IMR-90 (cell line): Measurements from ENCODE around the gene ITGAL. TPM values are rescaled to one million over a fixed set of nuclear protein-coding genes. Genes with fewer than 3 reads are reported as not detected.

Experiments used
- ATAC-seq: fragments of 200-7000 bp; cut with Tn5 transposase; 2 replicates; pipeline ENCODE4 v1.9.1; 2020; ENCODE audit warnings: low read depth, mild to moderate bottlenecking, moderate library complexity
- BruUV-seq: library from RNA; stranded (reverse); fragments of 400-500 nt; replicated peaks from 2 replicates; lab custom pipeline; 2021; lab: Mats Ljungman, UMichigan
- CTCF ChIA-PET: fragments of 300-600 bp; formaldehyde crosslinking; extraction: SDS; loops from one replicate; lab custom pipeline; 2021; ENCODE audit warnings: antibody characterized with exemption; lab: Yijun Ruan, JAX
- POLR2A ChIA-PET: fragments of 300-600 bp; sonication (Branson Sonifier 250); formaldehyde crosslinking; loops from one replicate; lab custom pipeline; 2022; ENCODE audit warnings: antibody characterized with exemption; ENCODE audit not compliant: unreplicated experiment; lab: Charles Lee
- DNase-seq: peaks from one replicate; pipeline ENCODE4 v3.0.0; 2013
- H2AFZ ChIP-seq: replicated peaks from 2 replicates; pipeline ENCODE3; 2013; ENCODE audit warnings: low read length, mild to moderate bottlenecking; ENCODE audit not compliant: poor library complexity
- H2AK5ac ChIP-seq: 2 replicates; pipeline ENCODE4 v1.6.1; 2013; ENCODE audit warnings: low read depth, low read length, inconsistent platforms
- H2AK9ac ChIP-seq: replicated peaks from 2 replicates; pipeline ENCODE3; 2013; ENCODE audit warnings: mild to moderate bottlenecking, low read depth, low read length, moderate library complexity; ENCODE audit not compliant: poor library complexity
- H2BK120ac ChIP-seq: 2 replicates; pipeline ENCODE4 v1.6.1; 2013; ENCODE audit warnings: low read depth, low read length, inconsistent platforms
- H2BK15ac ChIP-seq: 3 replicates; pipeline ENCODE4 v1.6.1; 2013; ENCODE audit warnings: low read depth, low read length, inconsistent platforms
- H2BK20ac ChIP-seq: 2 replicates; pipeline ENCODE4 v1.6.1; 2013; ENCODE audit warnings: low read depth, mild to moderate bottlenecking, inconsistent platforms, low read length, moderate library complexity
- H2BK5ac ChIP-seq: 2 replicates; pipeline ENCODE4 v1.6.1; 2013; ENCODE audit warnings: mild to moderate bottlenecking, low read depth, low read length, inconsistent platforms; ENCODE audit not compliant: poor library complexity, severe bottlenecking
- H3K14ac ChIP-seq: replicated peaks from 2 replicates; pipeline ENCODE4 v1.6.1; 2013; ENCODE audit warnings: low read depth, low read length, inconsistent platforms
- H3K18ac ChIP-seq: 2 replicates; pipeline ENCODE4 v1.6.1; 2013; ENCODE audit warnings: low read depth, low read length, control low read depth
- H3K23ac ChIP-seq: 2 replicates; pipeline ENCODE4 v1.6.1; 2013; ENCODE audit warnings: low read depth, low read length, inconsistent platforms
- H3K27ac ChIP-seq: 2 replicates; pipeline ENCODE4 v1.5.1; 2013; ENCODE audit warnings: mild to moderate bottlenecking, control low read depth, low read length; ENCODE audit not compliant: insufficient read depth
- H3K27me3 ChIP-seq: 2 replicates; pipeline ENCODE4 v1.6.1; 2013; ENCODE audit warnings: low read length; ENCODE audit not compliant: control insufficient read depth, insufficient read depth
- H3K36me3 ChIP-seq: 2 replicates; pipeline ENCODE4 v1.6.1; 2013; ENCODE audit warnings: low read length, mixed read lengths; ENCODE audit not compliant: control insufficient read depth, insufficient read depth
- H3K4ac ChIP-seq: 2 replicates; pipeline ENCODE4 v1.6.1; 2013; ENCODE audit warnings: low read depth, low read length, inconsistent platforms
- H3K4me1 ChIP-seq: 2 replicates; pipeline ENCODE4 v1.6.1; 2013; ENCODE audit warnings: low read length, mixed read lengths; ENCODE audit not compliant: control insufficient read depth, insufficient read depth
- H3K4me2 ChIP-seq: 2 replicates; pipeline ENCODE4 v1.6.1; 2013; ENCODE audit warnings: low read depth, mild to moderate bottlenecking, control low read depth, low read length, moderate library complexity
- H3K4me3 ChIP-seq: 2 replicates; pipeline ENCODE4 v1.5.1; 2013; ENCODE audit warnings: low read depth, mild to moderate bottlenecking, control low read depth, low read length, moderate library complexity; ENCODE audit not compliant: insufficient read depth
- H3K56ac ChIP-seq: 2 replicates; pipeline ENCODE4 v1.6.1; 2013; ENCODE audit warnings: low read length, inconsistent platforms; ENCODE audit not compliant: insufficient read depth; ENCODE audit errors: extremely low read depth
- H3K79me1 ChIP-seq, 2 experiments: 2 replicates each; pipeline ENCODE4 v1.6.1; 2013; ENCODE audit warnings: low read length in 2 of 2, inconsistent platforms in 1 of 2, low read depth in 1 of 2
- H3K9ac ChIP-seq: 2 replicates; pipeline ENCODE4 v1.6.1; 2013; ENCODE audit warnings: low read depth, low read length, control low read depth
- H3K9me1 ChIP-seq: 2 replicates; pipeline ENCODE4 v1.6.1; 2013; ENCODE audit warnings: low read length, inconsistent platforms; ENCODE audit not compliant: insufficient read depth
- H3K9me3 ChIP-seq: 2 replicates; pipeline ENCODE4 v1.6.1; 2013; ENCODE audit warnings: low read length; ENCODE audit not compliant: control insufficient read depth, insufficient read depth
- H4K20me1 ChIP-seq: 2 replicates; pipeline ENCODE4 v1.6.1; 2013; ENCODE audit warnings: low read length, inconsistent platforms; ENCODE audit not compliant: insufficient read depth
- H4K5ac ChIP-seq: 2 replicates; pipeline ENCODE4 v1.6.1; 2013; ENCODE audit warnings: mild to moderate bottlenecking, low read depth, low read length, control low read depth
- H4K8ac ChIP-seq, 2 experiments: 2 replicates each; pipeline ENCODE4 v1.6.1; 2013; ENCODE audit warnings: low read depth in 2 of 2, low read length in 2 of 2, control low read depth in 1 of 2, inconsistent platforms in 1 of 2
- H4K91ac ChIP-seq: 2 replicates; pipeline ENCODE4 v1.6.1; 2013; ENCODE audit warnings: low read depth, low read length, inconsistent platforms; ENCODE audit not compliant: insufficient read depth
- CEBPB ChIP-seq: IDR thresholded peaks from 2 replicates; pipeline ENCODE4 v1.6.1; 2012; ENCODE audit warnings: low read depth, low read length, improper control_type of control experiment
- CHD1 ChIP-seq: IDR thresholded peaks from 2 replicates; pipeline ENCODE4 v1.6.1; 2012; ENCODE audit warnings: low read depth, low read length, improper control_type of control experiment
- ELK1 ChIP-seq: fragments of 150-350 bp; IDR thresholded peaks from 2 replicates; pipeline ENCODE4 v1.6.1; 2016; ENCODE audit warnings: low read depth, mild to moderate bottlenecking, low read length, moderate library complexity, borderline replicate concordance
- RAD21 ChIP-seq: IDR thresholded peaks from 2 replicates; pipeline ENCODE4 v1.6.1; 2012; ENCODE audit warnings: low read length, improper control_type of control experiment
- RFX5 ChIP-seq: IDR thresholded peaks from 2 replicates; pipeline ENCODE4 v1.8.0; 2012; ENCODE audit warnings: low read depth, mild to moderate bottlenecking, low read length, moderate library complexity
- WGBS, 2 experiments: methylation state at CpG; one replicate each; pipeline versions ENCODE4 v1.1.5 to v1.1.7; 2013; ENCODE audit warnings: missing lambda C conversion rate in 2 of 2; ENCODE audit not compliant: insufficient read length in 1 of 2; ENCODE audit errors: extremely low coverage in 2 of 2; 5-methylcytosine and 5-hydroxymethylcytosine counted together
- dilution Hi-C: fragments of 300-500 bp; cut with HindIII; formaldehyde crosslinking; loops from one replicate; pipeline ENCODE4 v1.14.3; 2018; ENCODE audit warnings: low sequenced_read_pairs; ENCODE audit not compliant: unreplicated experiment
- in situ Hi-C: fragments of 300-500 bp; cut with MboI; formaldehyde crosslinking; loops from 3 replicates; pipeline ENCODE4 v1.14.3; 2019; ENCODE audit warnings: low sequenced_read_pairs, inconsistent platforms, mixed read lengths
- intact Hi-C: fragments of 100-400 bp; cut with micrococcal nuclease; formaldehyde crosslinking; loops from 2 replicates; pipeline ENCODE4 v1.10.0; 2022
- polyA plus RNA-seq, 3 experiments: library from polyadenylated mRNA; depleted of rRNA; stranded (reverse); fragments of >200 nt; gene quantifications; 2 replicates each; pipeline ENCODE4 v1.2.3, GENCODE V29; 2012; ENCODE audit warnings: low replicate concordance in 1 of 3
- total RNA-seq: library from RNA; depleted of rRNA; stranded (reverse); fragments of >200 nt; gene quantifications from 2 replicates; pipeline ENCODE4 v1.2.3, GENCODE V29; 2012

ITGAL gene
- total and polyA plus RNA-seq, 2 of the 4 experiments (the other 2 are of a cell fraction), result not detected

- H4K8ac ChIP-seq, result no peak overlapping the region
- ChIA-PET POLR2A (no interaction called here), CTCF (interaction anchor here (0.5 kb wide), 1 partner anchor 9 kb away, joined by 4 read pairs; no protein-coding TSS in a partner anchor)
- no peaks in the 10 kb centered on the region for H4K20me1 ChIP-seq
- H2BK15ac ChIP-seq, result no peak overlapping the region
- H4K5ac ChIP-seq, result no peak overlapping the region
- in situ Hi-C loops (no loop called here), intact Hi-C loops (no loop called here), dilution Hi-C loops (no loop called here)
- no peaks in the 10 kb centered on the region for H3K36me3 ChIP-seq
- TF ChIP-seq RFX5, result no peak
- no peak for TF ChIP-seq RAD21
- no peak for TF ChIP-seq CHD1
- no peak for TF ChIP-seq ELK1
- no peak for TF ChIP-seq CEBPB
- H3K9ac ChIP-seq, result no peak overlapping the region
- no peak overlapping the region for H3K18ac ChIP-seq
- DNase-seq, result no peak
- no peak overlapping the region for H2AFZ ChIP-seq
- no peak overlapping the region for H3K14ac ChIP-seq
- ATAC-seq, result no peak
- no peak overlapping the region for H2BK120ac ChIP-seq
- H4K91ac ChIP-seq, result no peak overlapping the region
- H2BK20ac ChIP-seq, result no peak overlapping the region
- no peaks in the 10 kb centered on the region for H3K4me1 ChIP-seq
- H2BK5ac ChIP-seq, result no peak overlapping the region
- no peaks in the 10 kb centered on the region for H3K79me1 ChIP-seq
- no peak overlapping the region for H2AK5ac ChIP-seq
- H3K27me3 ChIP-seq, result peaks cover 29% of the 10 kb centered on the region
- no peak overlapping the region for H3K4ac ChIP-seq
- H3K23ac ChIP-seq, result no peak overlapping the region
- BruUV-seq, result no TSS peak
- no peak overlapping the region for H3K27ac ChIP-seq
- no peak overlapping the region for H3K4me3 ChIP-seq
- no peaks in the 10 kb centered on the region for H3K9me1 ChIP-seq
- no peak overlapping the region for H2AK9ac ChIP-seq
- H3K9me3 ChIP-seq, result no peaks in the 10 kb centered on the region
- no CpG with 5 or more reads among the region's 3 CpGs for WGBS, 2 experiments
- H3K4me2 ChIP-seq, result no peak overlapping the region
- H3K56ac ChIP-seq, result no peak overlapping the region
Measured at GRCh38 chr16:30470170-30470512, 2.4 kb upstream of the ITGAL start.
